WTC11 (cell line): Measurements from ENCODE around the gene ASB11.

Experiments
- NR1H2 ChIP-seq: sonication (generic); formaldehyde crosslinking; IDR thresholded peaks from 2 replicates; pipeline ENCODE4 v1.9.0; 2021; ENCODE audit warnings: mild to moderate bottlenecking, moderate library complexity, missing genetic modification reagents
- TF ChIP-seq, protein P1 (sequence below): sonication (generic); formaldehyde crosslinking; IDR thresholded peaks from 2 replicates; pipeline ENCODE4 v1.8.0; 2022; ENCODE audit warnings: mild to moderate bottlenecking, missing genetic modification reagents
- TF ChIP-seq, protein P2 (sequence below): fragments of 250-450 bp; sonication (Bioruptor Pico); IDR thresholded peaks from 2 replicates; pipeline ENCODE4 v1.9.0; 2021; ENCODE audit warnings: mild to moderate bottlenecking
- TF ChIP-seq, protein P3 (sequence below): sonication (generic); formaldehyde crosslinking; IDR thresholded peaks from 2 replicates; pipeline ENCODE4 v1.8.0; 2022; ENCODE audit warnings: mild to moderate bottlenecking, missing genetic modification reagents

DNA sequence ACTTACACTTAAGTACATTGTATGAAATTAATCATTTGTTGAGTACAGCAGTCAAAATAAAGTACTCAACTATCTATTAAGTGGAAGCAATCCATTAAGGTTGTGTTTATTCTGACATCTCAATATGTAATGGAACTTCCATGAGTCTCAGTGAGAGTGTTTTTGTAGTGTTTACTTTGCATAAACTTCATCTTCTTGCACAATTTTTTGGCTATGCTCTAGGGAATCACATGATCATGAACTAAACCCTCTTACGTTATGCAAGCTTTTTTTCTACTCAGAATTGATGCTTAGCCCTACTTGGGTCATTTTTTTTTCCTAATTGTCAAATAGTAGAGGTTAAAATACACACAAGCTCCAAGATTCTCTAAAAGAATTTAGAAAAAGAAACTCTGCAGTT, 41.0 kb upstream of the ASB11 start:
- TF ChIP-seq, protein P1, sequence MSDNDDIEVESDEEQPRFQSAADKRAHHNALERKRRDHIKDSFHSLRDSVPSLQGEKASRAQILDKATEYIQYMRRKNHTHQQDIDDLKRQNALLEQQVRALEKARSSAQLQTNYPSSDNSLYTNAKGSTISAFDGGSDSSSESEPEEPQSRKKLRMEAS (CRISPR knock-in tag): no peak
- TF ChIP-seq NR1H2 (CRISPR knock-in tag): no peak
- TF ChIP-seq, protein P2, sequence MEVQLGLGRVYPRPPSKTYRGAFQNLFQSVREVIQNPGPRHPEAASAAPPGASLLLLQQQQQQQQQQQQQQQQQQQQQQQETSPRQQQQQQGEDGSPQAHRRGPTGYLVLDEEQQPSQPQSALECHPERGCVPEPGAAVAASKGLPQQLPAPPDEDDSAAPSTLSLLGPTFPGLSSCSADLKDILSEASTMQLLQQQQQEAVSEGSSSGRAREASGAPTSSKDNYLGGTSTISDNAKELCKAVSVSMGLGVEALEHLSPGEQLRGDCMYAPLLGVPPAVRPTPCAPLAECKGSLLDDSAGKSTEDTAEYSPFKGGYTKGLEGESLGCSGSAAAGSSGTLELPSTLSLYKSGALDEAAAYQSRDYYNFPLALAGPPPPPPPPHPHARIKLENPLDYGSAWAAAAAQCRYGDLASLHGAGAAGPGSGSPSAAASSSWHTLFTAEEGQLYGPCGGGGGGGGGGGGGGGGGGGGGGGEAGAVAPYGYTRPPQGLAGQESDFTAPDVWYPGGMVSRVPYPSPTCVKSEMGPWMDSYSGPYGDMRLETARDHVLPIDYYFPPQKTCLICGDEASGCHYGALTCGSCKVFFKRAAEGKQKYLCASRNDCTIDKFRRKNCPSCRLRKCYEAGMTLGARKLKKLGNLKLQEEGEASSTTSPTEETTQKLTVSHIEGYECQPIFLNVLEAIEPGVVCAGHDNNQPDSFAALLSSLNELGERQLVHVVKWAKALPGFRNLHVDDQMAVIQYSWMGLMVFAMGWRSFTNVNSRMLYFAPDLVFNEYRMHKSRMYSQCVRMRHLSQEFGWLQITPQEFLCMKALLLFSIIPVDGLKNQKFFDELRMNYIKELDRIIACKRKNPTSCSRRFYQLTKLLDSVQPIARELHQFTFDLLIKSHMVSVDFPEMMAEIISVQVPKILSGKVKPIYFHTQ (CRISPR knock-in tag): no peak
- TF ChIP-seq, protein P3, sequence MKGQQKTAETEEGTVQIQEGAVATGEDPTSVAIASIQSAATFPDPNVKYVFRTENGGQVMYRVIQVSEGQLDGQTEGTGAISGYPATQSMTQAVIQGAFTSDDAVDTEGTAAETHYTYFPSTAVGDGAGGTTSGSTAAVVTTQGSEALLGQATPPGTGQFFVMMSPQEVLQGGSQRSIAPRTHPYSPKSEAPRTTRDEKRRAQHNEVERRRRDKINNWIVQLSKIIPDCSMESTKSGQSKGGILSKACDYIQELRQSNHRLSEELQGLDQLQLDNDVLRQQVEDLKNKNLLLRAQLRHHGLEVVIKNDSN (CRISPR knock-in tag): no peak
